UCSD-AML1 (cell line): ENCODE data around the gene CCNY.

Source experiments
- DNase-seq: peaks from one replicate; lab custom pipeline; 2025; ENCODE audit not compliant: unreplicated experiment; lab: John Stamatoyannopoulos, UW

The CCNY gene

GRCh38 chr10:35379226-35380137 lies 43.2 kb downstream of the CCNY start:
- DNase-seq, result peak; percentile 88

GRCh38 chr10:35382096-35382495 lies 45.8 kb downstream of the CCNY start:
- DNase-seq, result no peak

- no peak for DNase-seq
Observed at GRCh38 chr10:35384265-35384868, 48.1 kb downstream of the CCNY start.

- no peak for DNase-seq
Observed at GRCh38 chr10:35386594-35387174, 50.4 kb downstream of the CCNY start.

GRCh38 chr10:35387768-35388167 lies 51.5 kb downstream of the CCNY start:
- no peak for DNase-seq

GRCh38 chr10:35388197-35388596 lies 51.9 kb downstream of the CCNY start:
- DNase-seq, result no peak

- DNase-seq, result no peak
Observed at GRCh38 chr10:35388682-35389081, 52.4 kb downstream of the CCNY start.

- no peak for DNase-seq
Observed at GRCh38 chr10:35390161-35390840, 54.0 kb downstream of the CCNY start.

- DNase-seq, result no peak
Observed at GRCh38 chr10:35390843-35391152, 54.5 kb downstream of the CCNY start.

GRCh38 chr10:35391153-35391953 lies 55.0 kb downstream of the CCNY start:
- DNase-seq, result no peak

- DNase-seq, result no peak
Observed at GRCh38 chr10:35391954-35392262, 55.6 kb downstream of the CCNY start.

- DNase-seq, result no peak
Observed at GRCh38 chr10:35392482-35393228, 56.3 kb downstream of the CCNY start.

- DNase-seq, result no peak
Observed at GRCh38 chr10:35394411-35394851, 58.1 kb downstream of the CCNY start.

- no peak for DNase-seq
Observed at GRCh38 chr10:35394934-35395333, 58.6 kb downstream of the CCNY start.

- DNase-seq, result no peak
Observed at GRCh38 chr10:35396560-35397434, 60.5 kb downstream of the CCNY start.

GRCh38 chr10:35397953-35398352 lies 61.6 kb downstream of the CCNY start:
- no peak for DNase-seq

- DNase-seq, result no peak
Observed at GRCh38 chr10:35398355-35398754, 62.0 kb downstream of the CCNY start.

- no peak for DNase-seq
Observed at GRCh38 chr10:35398908-35399307, 62.6 kb downstream of the CCNY start.

- no peak for DNase-seq
Observed at GRCh38 chr10:35399414-35400009, 63.2 kb downstream of the CCNY start.
